SK-N-SH treated with all-trans-retinoic acid at 6 μM for 48 hours (cell line): ENCODE results near the gene CP.

Experiments
- ATAC-seq: fragments of 200-7000 bp; cut with Tn5 transposase; 3 replicates; pipeline ENCODE4 v1.9.1; 2020; ENCODE audit warnings: mild to moderate bottlenecking, moderate library complexity
- ARNTL ChIP-seq: fragments of 450-650 bp; formaldehyde crosslinking; IDR thresholded peaks from 2 replicates; pipeline ENCODE4 v1.5.0; 2020; ENCODE audit warnings: low read depth, mild to moderate bottlenecking, moderate library complexity, borderline replicate concordance
- BACH2 ChIP-seq: fragments of 250-450 bp; sonication (Bioruptor Pico); IDR thresholded peaks from 2 replicates; pipeline ENCODE4 v1.9.0; 2021; ENCODE audit warnings: mild to moderate bottlenecking, borderline replicate concordance
- CREB5 ChIP-seq: fragments of 250-450 bp; sonication (Bioruptor Pico); IDR thresholded peaks from 2 replicates; pipeline ENCODE4 v1.5.1; 2020; ENCODE audit warnings: low read depth, mild to moderate bottlenecking, moderate library complexity
- CSDC2 ChIP-seq: fragments of 250-450 bp; sonication (Bioruptor Pico); IDR thresholded peaks from 2 replicates; pipeline ENCODE4 v1.5.0; 2020; ENCODE audit warnings: mild to moderate bottlenecking, moderate library complexity
- CSRNP3 ChIP-seq: fragments of 250-450 bp; sonication (Bioruptor Pico); IDR thresholded peaks from 2 replicates; pipeline ENCODE4 v1.5.1; 2021; ENCODE audit warnings: mild to moderate bottlenecking, moderate library complexity
- ESRRG ChIP-seq: fragments of 250-450 bp; sonication (Bioruptor Pico); IDR thresholded peaks from 2 replicates; pipeline ENCODE4 v1.6.1; 2021; ENCODE audit warnings: mild to moderate bottlenecking
- GLIS3 ChIP-seq: fragments of 250-450 bp; sonication (Bioruptor Pico); IDR thresholded peaks from 2 replicates; pipeline ENCODE4 v1.5.0; 2020; ENCODE audit warnings: mild to moderate bottlenecking, moderate library complexity
- ISL1 ChIP-seq: fragments of 250-450 bp; sonication (Bioruptor Pico); IDR thresholded peaks from 2 replicates; pipeline ENCODE4 v2.1.2; 2022; ENCODE audit warnings: mild to moderate bottlenecking, moderate library complexity
- OSR1 ChIP-seq: fragments of 250-450 bp; sonication (Bioruptor Pico); IDR thresholded peaks from 2 replicates; pipeline ENCODE4 v1.8.0; 2022; ENCODE audit warnings: moderate library complexity, mild to moderate bottlenecking, inconsistent platforms
- PATZ1 ChIP-seq: fragments of 250-450 bp; sonication (Bioruptor Pico); IDR thresholded peaks from 2 replicates; pipeline ENCODE4 v1.8.0; 2020; ENCODE audit warnings: mild to moderate bottlenecking, moderate library complexity, borderline replicate concordance
- POU6F1 ChIP-seq: fragments of 250-450 bp; sonication (Bioruptor Pico); IDR thresholded peaks from 2 replicates; pipeline ENCODE4 v1.8.0; 2021; ENCODE audit warnings: low read depth, mild to moderate bottlenecking, moderate library complexity, borderline replicate concordance
- RARB ChIP-seq: fragments of 250-450 bp; sonication (Bioruptor Pico); IDR thresholded peaks from 2 replicates; pipeline ENCODE4 v1.8.0; 2021; ENCODE audit warnings: mild to moderate bottlenecking, moderate library complexity
- SNAI2 ChIP-seq: fragments of 250-450 bp; sonication (Bioruptor Pico); IDR thresholded peaks from 2 replicates; pipeline ENCODE4 v1.5.0; 2020; ENCODE audit warnings: mild to moderate bottlenecking, moderate library complexity
- TCF4 ChIP-seq: fragments of 250-450 bp; sonication (Bioruptor Pico); IDR thresholded peaks from 2 replicates; pipeline ENCODE4 v1.8.0; 2021; ENCODE audit warnings: mild to moderate bottlenecking, moderate library complexity, borderline replicate concordance
- TOX ChIP-seq: fragments of 250-450 bp; sonication (Bioruptor Pico); IDR thresholded peaks from 2 replicates; pipeline ENCODE4 v1.8.0; 2021; ENCODE audit warnings: mild to moderate bottlenecking, moderate library complexity, borderline replicate concordance
- TSHZ2 ChIP-seq: fragments of 250-450 bp; sonication (Bioruptor Pico); IDR thresholded peaks from 2 replicates; pipeline ENCODE4 v1.5.0; 2020; ENCODE audit warnings: mild to moderate bottlenecking, moderate library complexity
- ZC3H10 ChIP-seq: fragments of 250-450 bp; sonication (Bioruptor Pico); IDR thresholded peaks from 2 replicates; pipeline ENCODE4 v1.5.1; 2021; ENCODE audit warnings: mild to moderate bottlenecking, moderate library complexity
- ZFP3 ChIP-seq: fragments of 250-450 bp; sonication (Bioruptor Pico); IDR thresholded peaks from 2 replicates; pipeline ENCODE4 v1.5.0; 2020; ENCODE audit warnings: mild to moderate bottlenecking, moderate library complexity
- ZFP30 ChIP-seq: fragments of 450-650 bp; formaldehyde crosslinking; IDR thresholded peaks from 2 replicates; pipeline ENCODE4 v1.5.0; 2022; ENCODE audit warnings: mild to moderate bottlenecking, moderate library complexity
- ZNF565 ChIP-seq: fragments of 450-650 bp; formaldehyde crosslinking; conservative IDR thresholded peaks from 2 replicates; pipeline ENCODE4 v1.5.0; 2020; ENCODE audit warnings: low read depth, mild to moderate bottlenecking, moderate library complexity
- ZNF70 ChIP-seq: fragments of 450-650 bp; formaldehyde crosslinking; IDR thresholded peaks from 2 replicates; pipeline ENCODE4 v1.5.0; 2020; ENCODE audit warnings: mild to moderate bottlenecking, moderate library complexity
- ZNF8 ChIP-seq: fragments of 450-650 bp; formaldehyde crosslinking; IDR thresholded peaks from 2 replicates; pipeline ENCODE4 v1.5.0; 2020; ENCODE audit warnings: mild to moderate bottlenecking, moderate library complexity

CP gene

GRCh38 chr3:149129326-149130205 is 92.1 kb downstream of the CP start, which contains the start of gene HPS3:
TSS of gene HPS3 (plus strand) at chr3:149129638. CDS start at chr3:149129724, 86 bp downstream.
- peak; percentile 98 for ATAC-seq
- no peak for TF ChIP-seq POU6F1 (CRISPR knock-in tag)
- TF ChIP-seq TOX (CRISPR knock-in tag) = no peak
- no peak for TF ChIP-seq ZNF70 (CRISPR knock-in tag)
- no peak for TF ChIP-seq ISL1 (CRISPR knock-in tag)
- TF ChIP-seq ARNTL (CRISPR knock-in tag) = no peak
- no peak for TF ChIP-seq TCF4 (CRISPR knock-in tag)
- no peak for TF ChIP-seq OSR1 (CRISPR knock-in tag)
- no peak for TF ChIP-seq ZFP30 (CRISPR knock-in tag)
- no peak for TF ChIP-seq ZC3H10 (CRISPR knock-in tag)
- TF ChIP-seq ESRRG (CRISPR knock-in tag) = no peak
- peak; percentile 78; the same call in 1 of the 2 replicates for TF ChIP-seq ZNF8
- peak; percentile 68; the same call in 1 of the 2 replicates for TF ChIP-seq ZFP3
- no peak for TF ChIP-seq BACH2
- no peak for TF ChIP-seq SNAI2 (CRISPR knock-in tag)
- no peak for TF ChIP-seq CREB5 (CRISPR knock-in tag)
- no peak for TF ChIP-seq ZNF565 (CRISPR knock-in tag)
- no peak for TF ChIP-seq RARB (CRISPR knock-in tag)
- no peak for TF ChIP-seq GLIS3 (CRISPR knock-in tag)
- TF ChIP-seq PATZ1 (CRISPR knock-in tag) = no peak
- TF ChIP-seq TSHZ2 (CRISPR knock-in tag) = 0 out of 2 replicates have a peak, but pooled peaks have one; percentile 7
- TF ChIP-seq CSDC2 = 0 out of 2 replicates have a peak, but pooled peaks have one; percentile 23
- TF ChIP-seq, all 23 proteins: peak for 4

GRCh38 chr3:149128821-149129220 is 92.8 kb downstream of the CP start:
- peak; percentile 10 for ATAC-seq
- TF ChIP-seq ZNF565 (CRISPR knock-in tag) = no peak
- TF ChIP-seq, all 23 proteins: peak for 0

- no peak for ATAC-seq
- TF ChIP-seq ISL1 (CRISPR knock-in tag) (no peak), CSRNP3 (CRISPR knock-in tag) (no peak), TOX (CRISPR knock-in tag) (no peak), RARB (CRISPR knock-in tag) (no peak), POU6F1 (CRISPR knock-in tag) (no peak), ZNF565 (CRISPR knock-in tag) (no peak), CREB5 (CRISPR knock-in tag) (no peak), ZFP3 (no peak), ZNF70 (CRISPR knock-in tag) (no peak), ESRRG (CRISPR knock-in tag) (no peak), CSDC2 (no peak)
Measured at GRCh38 chr3:149122721-149123578, 98.7 kb downstream of the CP start.
